HepG2 (cell line): ENCODE data around the gene GUCA1A.
"Not testable (repeated sequence)": the region's sequence is repeated elsewhere in the genome, so short reads cannot be mapped to it uniquely, and the experiment has no call there.

Experiments used
- CREB1 ChIP-seq, 2 experiments: fragments of 450-650 bp in 1 of 2; IDR thresholded peaks; 2 replicates each; pipeline ENCODE4 v1.6.1; 2016 to 2017; ENCODE audit warnings: control low read depth in 1 of 2, mild to moderate bottlenecking in 1 of 2, missing compliant biosample characterization in 1 of 2, missing genetic modification characterization in 1 of 2
- JUN ChIP-seq: sonication (generic); formaldehyde crosslinking; IDR thresholded peaks from 2 replicates; pipeline ENCODE4 v1.4.0; 2020; ENCODE audit warnings: mild to moderate bottlenecking, missing genetic modification reagents
- POGK ChIP-seq: sonication (generic); formaldehyde crosslinking; conservative IDR thresholded peaks from 2 replicates; pipeline ENCODE4 v1.8.0; 2022; ENCODE audit warnings: mild to moderate bottlenecking, moderate library complexity, missing genetic modification reagents
- RFX1 ChIP-seq: fragments of 450-650 bp; IDR thresholded peaks from 2 replicates; pipeline ENCODE4 v1.6.1; 2017
- ZNF274 ChIP-seq: sonication (generic); formaldehyde crosslinking; IDR thresholded peaks from 2 replicates; pipeline ENCODE4 v1.5.1; 2020; ENCODE audit warnings: mild to moderate bottlenecking, missing genetic modification reagents

GRCh38 chr6:42202131-42202915 is 29.2 kb downstream of the GUCA1A start:
- TF ChIP-seq JUN (CRISPR knock-in tag); POGK (CRISPR knock-in tag); RFX1; CREB1 (IDR thresholded peaks at IDR 0.05); CREB1 (CRISPR knock-in tag; IDR thresholded peaks at IDR 0.05); ZNF274 (CRISPR knock-in tag): not testable (repeated sequence)
